Endothelial cell of umbilical vein (primary cell): Measurements from ENCODE around the gene C1QTNF2. TPM values are rescaled to one million over a fixed set of nuclear protein-coding genes. Genes with fewer than 3 reads are reported as not detected.

Experiments
- BruUV-seq: library from RNA; stranded (reverse); fragments of 400-500 nt; replicated peaks from 2 replicates; lab custom pipeline; 2021; lab: Mats Ljungman, UMichigan
- CTCF ChIA-PET: fragments of 300-600, 350-600 bp; sonication (Branson Sonifier 250); formaldehyde crosslinking; loops from one replicate; lab custom pipeline; 2021; ENCODE audit warnings: antibody characterized with exemption, inconsistent platforms; lab: Charles Lee
- POLR2A ChIA-PET: fragments of 300-600, 350-600 bp; sonication (Branson Sonifier 250); formaldehyde crosslinking; loops from one replicate; lab custom pipeline; 2021; ENCODE audit warnings: antibody characterized with exemption, inconsistent platforms; lab: Charles Lee
- DNase-seq: peaks from one replicate; pipeline ENCODE4 v3.0.0-alpha.2; 2011; ENCODE audit warnings: low read depth, low spot score
- FAIRE-seq: peaks from 2 replicates; lab custom pipeline; 2011; peaks lifted over from hg19 to GRCh38; lab: Jason Lieb, UNC
- H2AFZ ChIP-seq: 2 replicates; pipeline ENCODE4 v1.6.0; 2012; ENCODE audit warnings: low read depth, low read length, control low read depth, inconsistent platforms
- H3K27ac ChIP-seq: 2 replicates; pipeline ENCODE4 v1.5.1; 2011; ENCODE audit warnings: low read depth, mild to moderate bottlenecking, control low read depth, low read length, moderate library complexity; ENCODE audit not compliant: insufficient read depth
- H3K27me3 ChIP-seq, 2 experiments: 2 replicates each; pipeline versions ENCODE4 v1.6.0 to v1.6.1; 2011; ENCODE audit warnings: low read length in 2 of 2, mixed read lengths in 1 of 2; ENCODE audit not compliant: control insufficient read depth in 2 of 2, insufficient read depth in 2 of 2
- H3K36me3 ChIP-seq, 2 experiments: 2 replicates in 1 of 2; 3 replicates in 1 of 2; pipeline ENCODE4 v1.5.1; 2011; ENCODE audit warnings: low read length in 2 of 2, mild to moderate bottlenecking in 1 of 2, moderate library complexity in 1 of 2; ENCODE audit not compliant: control insufficient read depth in 2 of 2, insufficient read depth in 2 of 2; ENCODE audit errors: extremely low read depth in 1 of 2
- H3K4me1 ChIP-seq: 3 replicates; pipeline ENCODE4 v1.5.1; 2011; ENCODE audit warnings: mild to moderate bottlenecking, low read length; ENCODE audit not compliant: control insufficient read depth, insufficient read depth; ENCODE audit errors: extremely low read depth
- H3K4me2 ChIP-seq: 2 replicates; pipeline ENCODE4 v1.6.1; 2011; ENCODE audit warnings: low read length, control low read depth, mixed read lengths; ENCODE audit not compliant: insufficient read depth
- H3K4me3 ChIP-seq, 3 experiments: fragments of 200-600 bp in 1 of 3; sonication (generic), shearing (Covaris generic) in 1 of 3; replicated peaks in 1 of 3; 2 replicates each; pipeline ENCODE4 v1.5.1; 2011 to 2016; ENCODE audit warnings: control low read depth in 3 of 3, low read length in 3 of 3, mild to moderate bottlenecking in 2 of 3, inconsistent platforms in 1 of 3, low read depth in 1 of 3, moderate library complexity in 1 of 3; ENCODE audit not compliant: insufficient read depth in 1 of 3
- H3K79me2 ChIP-seq: 2 replicates; pipeline ENCODE4 v1.6.0; 2012; ENCODE audit warnings: low read length, inconsistent platforms; ENCODE audit not compliant: control insufficient read depth, insufficient read depth
- H3K9ac ChIP-seq: replicated peaks from 2 replicates; pipeline ENCODE3; 2011; ENCODE audit warnings: low read length, control low read depth; ENCODE audit not compliant: insufficient read depth; ENCODE audit errors: extremely low read depth
- H3K9me1 ChIP-seq: replicated peaks from 3 replicates; pipeline ENCODE4 v1.6.0; 2011; ENCODE audit warnings: mild to moderate bottlenecking, low read length; ENCODE audit not compliant: control insufficient read depth, insufficient read depth; ENCODE audit errors: extremely low read depth
- H3K9me3 ChIP-seq: replicated peaks from 2 replicates; pipeline ENCODE4 v1.5.1; 2012; ENCODE audit warnings: low read length, inconsistent platforms; ENCODE audit not compliant: control insufficient read depth, insufficient read depth
- H4K20me1 ChIP-seq: replicated peaks from 2 replicates; pipeline ENCODE3; 2011; ENCODE audit warnings: mild to moderate bottlenecking, low read length; ENCODE audit not compliant: control insufficient read depth, insufficient read depth; ENCODE audit errors: extremely low read depth
- CTCF ChIP-seq, 2 donors: IDR thresholded peaks; 1 replicate in 1 of 2; 2 replicates in 1 of 2; pipeline ENCODE4 v1.5.1; 2011; ENCODE audit warnings: low read length in 2 of 2, mild to moderate bottlenecking in 2 of 2, moderate library complexity in 2 of 2, control low read depth in 1 of 2, inconsistent platforms in 1 of 2, low read depth in 1 of 2; ENCODE audit not compliant: insufficient read depth in 1 of 2; ENCODE audit errors: extremely low read depth in 1 of 2
- FOS ChIP-seq: IDR thresholded peaks from 2 replicates; pipeline ENCODE4 v1.6.1; 2011; ENCODE audit warnings: mild to moderate bottlenecking, low read length, moderate library complexity, borderline replicate concordance; ENCODE audit not compliant: insufficient read depth
- GATA2 ChIP-seq: IDR thresholded peaks from 2 replicates; pipeline ENCODE4 v1.7.0; 2011; ENCODE audit warnings: low read depth, mild to moderate bottlenecking, moderate library complexity, mixed read lengths, low read length; ENCODE audit not compliant: insufficient read length, insufficient read depth
- JUN ChIP-seq: IDR thresholded peaks from 2 replicates; pipeline ENCODE4 v1.6.1; 2011; ENCODE audit warnings: borderline replicate concordance, low read depth; ENCODE audit not compliant: insufficient read length, insufficient read depth
- MYC ChIP-seq: IDR thresholded peaks from one replicate; pipeline ENCODE4 v1.6.1; 2011; ENCODE audit warnings: mild to moderate bottlenecking, low read depth, low read length
- POLR2AphosphoS5 ChIP-seq: IDR thresholded peaks from 2 replicates; pipeline ENCODE4 v1.6.1; 2012; ENCODE audit warnings: low read depth, mild to moderate bottlenecking, control low read depth, low read length, moderate library complexity; ENCODE audit not compliant: insufficient read depth
- dilution Hi-C: fragments of 300-500 bp; cut with MboI; formaldehyde crosslinking; loops from one replicate; pipeline ENCODE4 v1.15.0; 2019; ENCODE audit warnings: low sequenced_read_pairs; ENCODE audit not compliant: extremely low pct_ligation_motif_present
- intact Hi-C: fragments of 100-400 bp; cut with micrococcal nuclease; formaldehyde crosslinking; loops from one replicate; pipeline ENCODE4 v1.10.0; 2022
- polyA plus RNA-seq, 4 experiments: library from polyadenylated mRNA; depleted of rRNA in 3 of 4; stranded (reverse) in 3 of 4; unstranded in 1 of 4; fragments of >200 nt; gene quantifications; 2 replicates each; pipeline versions ENCODE4 v1.2.1 to v1.2.3, GENCODE V29; 2011 to 2012; ENCODE audit warnings: missing spikeins in 1 of 4
- total RNA-seq: library from RNA; stranded (reverse); gene quantifications from 2 replicates; pipeline ENCODE4 v1.2.3, GENCODE V29; 2021

C1QTNF2 gene
- total and polyA plus RNA-seq, 2 donors (not counting 3 experiments of a cell fraction or from before 2014, with no cell fraction given), result 0.52 to 0.53 TPM

GRCh38 chr5:160315968-160316367, 54.5 kb downstream of the C1QTNF2 start:
- Histone ChIP-seq H3K79me2 (peaks cover 2% of the 10 kb centered on the region), H3K4me2 (peak overlapping the region; percentile 65), H3K4me3 (no peak overlapping the region), H3K27ac (peak overlapping the region; percentile 53), H3K27me3 (no peaks in the 10 kb centered on the region), H2AFZ (peak overlapping the region; percentile 52), H4K20me1 (no peaks in the 10 kb centered on the region), H3K4me1 (peaks cover 26% of the 10 kb centered on the region), H3K36me3 (no peaks in the 10 kb centered on the region), H3K9me1 (no peaks in the 10 kb centered on the region), H3K9me3 (no peaks in the 10 kb centered on the region), H3K9ac (peak overlapping the region; percentile 30)
- intact Hi-C loops, result loop anchor here (1.0 to 2.0 kb wide), 3 partner anchors 29 to 197 kb away; partner anchors contain the start of gene PWWP2A
- ChIA-PET POLR2A (no interaction called here), CTCF (no interaction called here)
- no TSS peak for BruUV-seq
- DNase-seq, result peak; percentile 72
- TF ChIP-seq CTCF (IDR thresholded peaks at IDR 0.05; ENCODE audit: extremely low read depth in 1 of 2, insufficient read depth in 1 of 2, low read depth in 1 of 2, low read length in 2 of 2) (no peak), POLR2AphosphoS5 (peak; percentile 47), GATA2 (peak; percentile 12), FOS (peak; percentile 87), JUN (peak; percentile 61), MYC (no peak)
- dilution Hi-C loops, result no loop called here
- FAIRE-seq, result peak; percentile 83
